Testis (tissue), 3 donors: ENCODE results near the gene BID. TPM values are rescaled to one million over a fixed set of nuclear protein-coding genes. Genes with fewer than 3 reads are reported as not detected.

Experiments used
- DNase-seq: peaks from one replicate; pipeline ENCODE4 v3.0.0-alpha.2; 2019
- H3K27ac ChIP-seq, 2 donors: fragments of 200-600 bp; sonication (generic); one replicate each; pipeline ENCODE4 v1.5.1; 2019
- H3K27me3 ChIP-seq: fragments of 200-600 bp; sonication (generic); one replicate; pipeline ENCODE4 v1.5.1; 2019
- H3K36me3 ChIP-seq: fragments of 200-600 bp; sonication (generic); one replicate; pipeline ENCODE4 v1.5.1; 2017; ENCODE audit warnings: low read depth; ENCODE audit errors: missing control alignments
- H3K4me1 ChIP-seq: fragments of 200-600 bp; sonication (generic); one replicate; pipeline ENCODE4 v1.5.1; 2019
- H3K4me3 ChIP-seq, 2 donors: fragments of 200-600 bp; sonication (generic); one replicate each; pipeline ENCODE4 v1.5.1; 2017 to 2019
- H3K9me3 ChIP-seq: fragments of 200-600 bp; sonication (generic); one replicate; pipeline ENCODE4 v1.5.1; 2017
- CTCF ChIP-seq, 3 experiments: fragments of 450-650 bp in 2 of 3; fragments of 200-600 bp in 1 of 3; sonication (generic) in 1 of 3; IDR thresholded peaks; one replicate each; pipeline ENCODE4 v1.5.1; 2016 to 2019; ENCODE audit warnings: antibody characterized with exemption in 3 of 3, mild to moderate bottlenecking in 2 of 3, moderate library complexity in 1 of 3
- POLR2A ChIP-seq: fragments of 450-650 bp; IDR thresholded peaks from one replicate; pipeline ENCODE4 v1.6.1; 2017; ENCODE audit warnings: antibody characterized with exemption, mild to moderate bottlenecking, moderate library complexity
- WGBS, 2 donors: methylation state at CpG; one replicate each; pipeline ENCODE4 v1.1.5; 2018; 5-methylcytosine and 5-hydroxymethylcytosine counted together
- intact Hi-C: fragments of 100-400 bp; cut with DNase I; formaldehyde crosslinking; loops from one replicate; pipeline ENCODE4 v1.15.1; 2023; ENCODE audit warnings: low total_unique reads
- polyA plus RNA-seq: library from polyadenylated mRNA; stranded (reverse); fragments of 350-450 nt; fragmentation: Illumina TruSeq; extraction: RNeasy Lipid Tissue Mini Kit (QIAGEN cat#74804); gene quantifications from one replicate; pipeline ENCODE4 v1.2.3, GENCODE V29; 2014; ENCODE audit warnings: low read depth, low replicate concordance; ENCODE audit not compliant: insufficient read depth
- total RNA-seq, 2 donors: library from RNA; depleted of rRNA; stranded (reverse); fragments of >200 nt; gene quantifications; one replicate each; pipeline ENCODE4 v1.2.3, GENCODE V29; 2016

BID gene
- total and polyA plus RNA-seq, 3 donors from 2014 or later, result 6.9 to 8.4 (median 8.3) TPM

- Histone ChIP-seq H3K9me3 (no peaks in the 10 kb centered on the region), H3K36me3 (no peaks in the 10 kb centered on the region), H3K4me1 (no peaks in the 10 kb centered on the region), H3K27ac (no peak overlapping the region), H3K4me3 (no peak overlapping the region), H3K27me3 (no peaks in the 10 kb centered on the region)
- WGBS, 2 donors, result 73 to 77% methylated on average over 10 of the region's 10 CpGs
- intact Hi-C loops, result no loop called here
- DNase-seq, result no peak
- no peak for TF ChIP-seq POLR2A
- TF ChIP-seq CTCF (IDR thresholded peaks at IDR 0.05), result no peak
Measured at GRCh38 chr22:17802411-17802810, 28.1 kb upstream of the BID start.

- Histone ChIP-seq H3K27me3 (no peaks in the 10 kb centered on the region), H3K27ac (no peak overlapping the region), H3K9me3 (no peaks in the 10 kb centered on the region), H3K4me3 (no peak overlapping the region), H3K4me1 (no peaks in the 10 kb centered on the region), H3K36me3 (no peaks in the 10 kb centered on the region)
- no peak for DNase-seq
- 87 to 93% methylated on average over 23 of the region's 23 CpGs for WGBS, 2 donors
- no peak for TF ChIP-seq CTCF (IDR thresholded peaks at IDR 0.05)
- no peak for TF ChIP-seq POLR2A
- intact Hi-C loops, result no loop called here
Measured at GRCh38 chr22:17797721-17798559, 23.7 kb upstream of the BID start.

- WGBS, 2 donors, result 82 to 93% methylated on average over 3 to 5 of the region's 5 CpGs
- H3K36me3 ChIP-seq, result no peaks in the 10 kb centered on the region
- no peak overlapping the region for H3K4me3 ChIP-seq
- H3K27me3 ChIP-seq, result no peaks in the 10 kb centered on the region
- no peak overlapping the region for H3K27ac ChIP-seq
- H3K4me1 ChIP-seq, result no peaks in the 10 kb centered on the region
- intact Hi-C loops, result no loop called here
- TF ChIP-seq POLR2A, result no peak
- TF ChIP-seq CTCF (IDR thresholded peaks at IDR 0.05), result no peak
- no peaks in the 10 kb centered on the region for H3K9me3 ChIP-seq
- no peak for DNase-seq
Measured at GRCh38 chr22:17796695-17797094, 22.4 kb upstream of the BID start.

GRCh38 chr22:17795661-17796548, 21.6 kb upstream of the BID start:
- WGBS, 2 donors, result 95 to 96% methylated on average over 21 to 32 of the region's 32 CpGs
- no peak overlapping the region for H3K4me3 ChIP-seq
- no peak for TF ChIP-seq CTCF (IDR thresholded peaks at IDR 0.05)
- TF ChIP-seq POLR2A, result no peak
- no peaks in the 10 kb centered on the region for H3K36me3 ChIP-seq
- H3K27me3 ChIP-seq, result no peaks in the 10 kb centered on the region
- no peak for DNase-seq
- H3K4me1 ChIP-seq, result no peaks in the 10 kb centered on the region
- no peaks in the 10 kb centered on the region for H3K9me3 ChIP-seq
- intact Hi-C loops, result no loop called here
- no peak overlapping the region for H3K27ac ChIP-seq
